Measurements from ENCODE around the gene CAMK1D.
A peak's percentile ranks its signal among the peaks of the same experiment; 100 is the strongest.
"Not testable (repeated sequence)": the region's sequence is repeated elsewhere in the genome, so short reads cannot be mapped to it uniquely, and the experiment has no call there.

The CAMK1D gene

GRCh38 chr10:12533151-12533550 lies 183.8 kb downstream of the CAMK1D start:
- no peak for TF ChIP-seq POLR2A (IDR thresholded peaks at IDR 0.05; ENCODE audit: low read depth, low read length)
- DNase-seq (ENCODE audit: insufficient read length, low spot score) (no peak), FAIRE-seq (peak; percentile 58)

GRCh38 chr10:12533723-12534122 lies 184.4 kb downstream of the CAMK1D start:
- DNase-seq (ENCODE audit: insufficient read length, low spot score): no peak
- TF ChIP-seq POLR2A (IDR thresholded peaks at IDR 0.05; ENCODE audit: low read depth, low read length): no peak
- FAIRE-seq: no peak

GRCh38 chr10:12534824-12535223 lies 185.5 kb downstream of the CAMK1D start:
- FAIRE-seq: no peak
- no peak for TF ChIP-seq POLR2A (IDR thresholded peaks at IDR 0.05; ENCODE audit: low read depth, low read length)
- DNase-seq (ENCODE audit: insufficient read length, low spot score): no peak

- FAIRE-seq: no peak
- no peak for TF ChIP-seq POLR2A (IDR thresholded peaks at IDR 0.05; ENCODE audit: low read depth, low read length)
- DNase-seq (ENCODE audit: insufficient read length, low spot score): no peak
Observed at GRCh38 chr10:12535656-12536055, 186.3 kb downstream of the CAMK1D start.

DNA sequence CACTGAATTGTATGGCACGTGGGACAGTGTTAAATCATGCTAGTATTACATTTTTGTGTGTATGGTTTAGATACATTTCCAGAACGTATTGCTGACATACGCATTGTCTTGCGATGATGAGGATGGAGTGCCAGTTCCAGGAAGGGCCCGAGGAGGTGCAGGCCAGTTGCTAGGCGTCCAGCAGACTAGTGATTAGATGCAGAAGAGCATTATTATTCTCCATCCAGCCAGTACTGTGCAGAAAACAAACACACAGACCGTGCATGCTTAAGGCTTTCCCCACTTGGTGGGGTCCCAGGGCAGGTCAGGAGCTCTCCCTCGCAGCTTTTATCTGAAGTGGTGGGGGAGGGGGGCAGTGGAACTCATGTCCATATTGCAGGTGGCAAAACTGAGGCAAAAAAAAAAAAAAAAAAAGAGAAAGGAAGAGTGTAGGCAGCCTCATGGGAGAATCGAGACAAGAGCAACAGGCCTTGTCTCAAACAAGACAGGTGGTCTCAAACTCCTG lies 189.2 kb downstream of the CAMK1D start:
- FAIRE-seq: no peak
- no peak for TF ChIP-seq POLR2A (IDR thresholded peaks at IDR 0.05; ENCODE audit: low read depth, low read length)
- no peak for DNase-seq (ENCODE audit: insufficient read length, low spot score)

DNA sequence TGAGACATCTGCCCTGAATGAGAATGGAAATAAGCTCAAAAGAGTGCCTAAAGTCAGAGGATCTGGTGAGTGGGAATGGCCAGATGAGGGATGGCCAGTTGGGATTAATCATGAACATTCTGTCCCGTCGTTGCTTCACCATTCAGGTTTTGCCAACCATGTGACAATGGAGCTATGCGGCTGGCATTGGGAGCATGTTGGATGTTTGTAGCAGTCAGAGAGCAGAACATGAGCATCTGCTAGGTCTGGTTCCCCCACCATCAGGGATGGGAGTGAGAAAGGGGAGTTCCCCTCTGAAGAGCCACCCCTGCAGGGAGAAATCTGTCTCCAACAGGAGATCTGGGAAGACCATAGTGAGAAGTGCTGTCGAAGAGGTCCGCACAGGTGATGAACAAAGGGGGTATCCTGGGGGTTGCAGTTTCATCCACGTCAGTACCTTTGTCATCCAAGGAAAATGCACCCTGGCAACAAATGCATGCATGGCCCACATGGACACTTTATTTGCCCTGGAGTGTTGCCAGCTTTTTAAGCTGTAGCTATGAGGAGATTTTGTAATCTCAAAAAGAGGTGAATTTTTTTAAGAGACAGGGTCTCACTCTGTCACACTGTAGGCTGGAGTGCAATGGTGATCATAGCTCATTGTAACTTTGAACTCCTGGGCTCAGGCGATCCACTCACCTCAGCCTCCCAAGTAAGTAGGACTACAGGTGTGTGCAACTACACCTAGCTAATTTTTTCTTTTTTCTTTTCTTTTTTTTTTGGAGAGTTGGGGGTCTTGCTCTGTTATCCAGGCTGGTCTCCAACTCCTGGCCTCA lies 190.2 kb downstream of the CAMK1D start:
- DNase-seq (ENCODE audit: insufficient read length, low spot score): no peak
- no peak for FAIRE-seq
- no peak for TF ChIP-seq POLR2A (IDR thresholded peaks at IDR 0.05; ENCODE audit: low read depth, low read length)

GRCh38 chr10:12540341-12540781 lies 191.0 kb downstream of the CAMK1D start:
- no peak for DNase-seq (ENCODE audit: insufficient read length, low spot score)
- FAIRE-seq: no peak
- TF ChIP-seq POLR2A (IDR thresholded peaks at IDR 0.05; ENCODE audit: low read depth, low read length): no peak

GRCh38 chr10:12541446-12542067 lies 192.2 kb downstream of the CAMK1D start:
- FAIRE-seq (no peak), DNase-seq (ENCODE audit: insufficient read length, low spot score) (no peak)

GRCh38 chr10:12542133-12542670 lies 192.9 kb downstream of the CAMK1D start:
- no peak for FAIRE-seq
- TF ChIP-seq POLR2A (IDR thresholded peaks at IDR 0.05; ENCODE audit: low read depth, low read length): no peak
- DNase-seq (ENCODE audit: insufficient read length, low spot score): no peak

More at GRCh38 chr10:12541446-12542067, 192.2 kb downstream of the CAMK1D start:
- no peak for TF ChIP-seq POLR2A (IDR thresholded peaks at IDR 0.05; ENCODE audit: low read depth, low read length)

GRCh38 chr10:12543589-12543988 lies 194.2 kb downstream of the CAMK1D start:
- no peak for TF ChIP-seq POLR2A (IDR thresholded peaks at IDR 0.05; ENCODE audit: low read depth, low read length)
- DNase-seq (ENCODE audit: insufficient read length, low spot score): no peak
- FAIRE-seq: no peak

DNA sequence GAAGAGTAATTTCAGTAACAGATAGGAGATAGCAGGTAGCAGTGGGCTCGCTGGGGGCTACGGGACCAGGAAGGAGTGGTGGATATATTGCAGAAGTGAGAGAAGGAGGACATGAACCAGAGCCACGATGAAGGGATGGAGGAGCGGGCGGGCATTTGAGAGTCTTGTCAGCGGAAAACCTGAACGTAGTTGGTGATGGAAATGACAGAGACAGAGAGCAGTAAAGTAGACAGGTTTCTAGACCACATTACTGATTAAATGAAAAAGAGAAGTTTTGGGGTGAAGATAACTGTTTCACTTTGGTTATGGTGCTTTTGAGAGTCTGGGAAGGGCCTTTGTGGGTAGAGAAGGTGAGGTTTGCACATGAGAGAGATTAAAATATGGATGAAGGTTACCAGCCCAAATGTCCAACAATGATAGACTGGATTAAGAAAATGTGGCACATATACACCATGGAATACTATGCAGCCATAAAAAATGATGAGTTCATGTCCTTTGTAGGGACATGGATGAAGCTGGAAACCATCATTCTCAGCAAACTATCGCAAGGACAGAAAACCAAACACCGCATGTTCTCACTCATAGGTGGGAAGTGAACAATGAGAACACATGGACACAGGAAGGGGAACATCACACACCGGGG lies 196.9 kb downstream of the CAMK1D start:
- DNase-seq (ENCODE audit: insufficient read length, low spot score); FAIRE-seq: not testable (repeated sequence)

DNA sequence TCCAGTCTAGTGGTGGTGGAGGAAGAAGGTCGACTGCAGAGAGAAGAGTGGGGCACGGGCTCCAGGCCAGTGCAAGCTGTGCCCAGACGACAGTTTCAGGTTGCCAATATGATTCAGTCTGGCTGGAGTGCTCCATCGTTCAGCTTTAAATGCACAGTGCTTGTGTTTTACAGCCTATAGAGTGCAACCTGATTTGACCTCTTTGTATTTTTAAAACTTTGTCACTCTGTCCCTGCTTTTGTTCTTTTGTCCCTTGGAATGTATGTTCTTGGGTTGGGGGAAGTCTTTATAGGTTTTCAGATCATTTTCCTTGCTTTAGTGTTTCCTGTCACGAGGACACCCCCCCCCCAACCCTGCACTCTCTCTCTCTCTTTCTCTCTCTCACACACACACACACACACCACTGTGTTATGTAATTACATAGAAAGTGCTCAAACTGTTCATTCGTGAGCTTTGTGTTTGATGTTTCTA lies 198.0 kb downstream of the CAMK1D start:
- TF ChIP-seq POLR2A (IDR thresholded peaks at IDR 0.05; ENCODE audit: low read depth, low read length): no peak
- DNase-seq (ENCODE audit: insufficient read length, low spot score) (no peak), FAIRE-seq (no peak)

DNA sequence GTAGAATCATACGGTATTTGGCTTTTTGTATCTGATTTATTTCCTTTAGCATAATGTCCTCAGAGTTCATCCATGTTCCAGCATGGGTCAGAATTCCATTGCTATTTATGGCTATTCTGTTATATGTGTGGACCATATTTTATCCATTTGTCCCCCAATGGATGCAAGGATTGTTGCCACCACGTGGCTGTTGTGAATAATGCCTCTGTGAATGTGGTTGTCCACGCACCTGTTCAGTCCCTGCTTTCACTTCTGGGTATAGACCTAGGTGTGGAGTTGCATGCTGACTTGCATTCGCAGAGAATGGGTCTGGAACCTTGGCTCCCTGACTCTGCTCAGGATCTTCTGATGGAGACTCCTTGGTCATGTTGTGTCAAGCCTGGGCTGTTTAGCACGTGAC lies 199.9 kb downstream of the CAMK1D start:
- DNase-seq (ENCODE audit: insufficient read length, low spot score) (no peak), FAIRE-seq (no peak)
- no peak for TF ChIP-seq POLR2A (IDR thresholded peaks at IDR 0.05; ENCODE audit: low read depth, low read length)

- FAIRE-seq: no peak
- DNase-seq (ENCODE audit: insufficient read length, low spot score): no peak
- no peak for TF ChIP-seq POLR2A (IDR thresholded peaks at IDR 0.05; ENCODE audit: low read depth, low read length)
Observed at GRCh38 chr10:12550994-12551393, 201.6 kb downstream of the CAMK1D start.

All from H54 (cell line).